NB4 (cell line): ENCODE data around the gene UHRF1.

Source experiments
- MYC ChIP-seq: IDR thresholded peaks from 2 replicates; pipeline ENCODE4 v1.6.1; 2011; ENCODE audit warnings: low read depth, low read length
- POLR2A ChIP-seq: IDR thresholded peaks from 2 replicates; pipeline ENCODE4 v1.6.1; 2011; ENCODE audit warnings: mild to moderate bottlenecking; ENCODE audit not compliant: insufficient read length; ENCODE audit errors: extremely low read depth

DNA sequence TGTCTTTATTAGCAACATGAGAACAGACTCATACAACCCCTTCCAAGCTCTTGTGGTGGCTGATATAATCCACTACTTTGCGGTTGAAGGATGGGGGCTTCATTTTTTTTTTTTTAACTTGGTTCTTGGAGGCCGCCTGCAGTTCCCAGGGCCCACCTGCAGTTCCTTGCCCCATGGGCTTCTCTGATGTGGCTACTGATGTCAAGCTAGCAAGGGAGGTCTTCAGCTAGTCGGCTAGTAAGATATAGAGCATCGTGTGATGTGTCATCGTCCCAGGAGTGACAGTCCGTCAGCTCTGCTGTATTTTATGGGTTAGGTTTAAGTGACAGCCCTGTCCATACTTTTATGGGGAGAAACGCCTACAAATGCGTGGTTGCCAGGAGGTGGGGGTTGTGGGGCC is 26.1 kb downstream of the UHRF1 start:
- TF ChIP-seq POLR2A (no peak), MYC (no peak)
